ENCODE results near the gene IGSF21. TPM values are rescaled to one million over a fixed set of nuclear protein-coding genes. Genes with fewer than 3 reads are reported as not detected.

The IGSF21 gene
- total RNA-seq, 1 donor from 2014 or later: 3.2 TPM

DNA sequence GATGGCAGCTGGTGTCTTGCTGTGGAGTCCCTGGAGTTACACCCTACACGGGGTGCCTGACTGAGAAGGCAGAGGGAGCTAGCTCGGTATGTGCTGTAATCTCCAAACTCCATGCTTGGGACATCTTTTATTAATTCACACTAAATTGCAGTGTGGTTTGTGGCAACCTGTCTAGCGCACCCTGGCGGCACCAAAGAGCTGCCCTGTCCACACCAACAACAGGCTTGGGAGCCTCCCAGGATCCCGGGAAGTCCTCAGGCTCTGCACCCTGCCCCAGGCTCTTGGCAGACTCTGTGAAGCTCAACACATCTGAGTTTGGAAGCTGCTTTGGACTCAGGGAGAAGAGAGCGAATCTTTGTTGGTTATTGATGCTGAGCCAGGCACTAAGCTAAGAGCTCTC, 138.9 kb downstream of the IGSF21 start:
- intact Hi-C loops (cut with DNase I): no loop called here
- no peak for TF ChIP-seq POLR2AphosphoS5 (IDR thresholded peaks at IDR 0.05; ENCODE audit: insufficient read depth in 1 of 2, low read depth in 1 of 2)
- no peak for TF ChIP-seq POLR2A (IDR thresholded peaks at IDR 0.05)
- TF ChIP-seq CTCF (IDR thresholded peaks at IDR 0.05): no peak
- no peaks in the 10 kb centered on the region for H3K27me3 ChIP-seq
- H3K27ac ChIP-seq: no peak overlapping the region
- H3K4me1 ChIP-seq: no peaks in the 10 kb centered on the region
- H3K9me3 ChIP-seq: no peaks in the 10 kb centered on the region
- H3K36me3 ChIP-seq: no peaks in the 10 kb centered on the region
- no peak overlapping the region for H3K4me3 ChIP-seq
- no peak for DNase-seq (ENCODE audit: extremely low spot score in 2 of 2)

GRCh38 chr1:18247151-18247550, 139.6 kb downstream of the IGSF21 start:
- Histone ChIP-seq H3K27me3 (no peaks in the 10 kb centered on the region), H3K36me3 (no peaks in the 10 kb centered on the region), H3K27ac (no peak overlapping the region), H3K4me1 (no peaks in the 10 kb centered on the region), H3K4me3 (no peak overlapping the region), H3K9me3 (no peaks in the 10 kb centered on the region)
- intact Hi-C loops (cut with DNase I): no loop called here
- TF ChIP-seq CTCF (IDR thresholded peaks at IDR 0.05): no peak
- TF ChIP-seq POLR2AphosphoS5 (IDR thresholded peaks at IDR 0.05; ENCODE audit: insufficient read depth in 1 of 2, low read depth in 1 of 2): no peak
- TF ChIP-seq POLR2A (IDR thresholded peaks at IDR 0.05): no peak
- no peak for DNase-seq (ENCODE audit: extremely low spot score in 2 of 2)

GRCh38 chr1:18249631-18250030, 142.0 kb downstream of the IGSF21 start:
- no peaks in the 10 kb centered on the region for H3K9me3 ChIP-seq
- no peak overlapping the region for H3K27ac ChIP-seq
- TF ChIP-seq POLR2A (IDR thresholded peaks at IDR 0.05): no peak
- no peak for TF ChIP-seq POLR2AphosphoS5 (IDR thresholded peaks at IDR 0.05; ENCODE audit: insufficient read depth in 1 of 2, low read depth in 1 of 2)
- no peak for TF ChIP-seq CTCF (IDR thresholded peaks at IDR 0.05)
- no peaks in the 10 kb centered on the region for H3K4me1 ChIP-seq
- intact Hi-C loops (cut with DNase I): no loop called here
- H3K36me3 ChIP-seq: no peaks in the 10 kb centered on the region
- no peak for DNase-seq (ENCODE audit: extremely low spot score in 2 of 2)
- H3K4me3 ChIP-seq: no peak overlapping the region
- H3K27me3 ChIP-seq: no peaks in the 10 kb centered on the region

DNA sequence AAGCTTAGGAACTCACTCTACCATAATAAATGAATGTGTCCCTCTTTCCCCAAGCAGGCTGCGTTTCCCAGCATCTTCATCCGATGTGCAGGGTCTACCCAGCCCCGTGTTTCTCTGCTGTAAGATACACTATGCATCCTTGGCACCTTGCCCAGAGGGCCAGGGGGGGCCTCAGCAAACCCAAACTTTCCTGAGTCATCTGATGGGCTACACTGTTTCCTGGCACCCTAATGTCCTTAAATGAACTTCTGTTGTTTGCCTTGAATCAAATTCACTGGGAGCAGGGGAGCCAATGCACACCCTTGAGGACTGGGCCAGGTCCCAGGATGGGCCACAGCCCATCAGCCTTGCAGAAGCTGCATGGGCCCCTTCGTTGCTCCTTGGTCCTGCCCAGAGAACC, 145.5 kb downstream of the IGSF21 start:
- Histone ChIP-seq H3K4me3 (no peak overlapping the region), H3K4me1 (no peaks in the 10 kb centered on the region), H3K27me3 (no peaks in the 10 kb centered on the region), H3K36me3 (no peaks in the 10 kb centered on the region), H3K9me3 (no peaks in the 10 kb centered on the region), H3K27ac (no peak overlapping the region)
- no peak for DNase-seq (ENCODE audit: extremely low spot score in 2 of 2)
- intact Hi-C loops (cut with DNase I): no loop called here
- no peak for TF ChIP-seq POLR2A (IDR thresholded peaks at IDR 0.05)
- no peak for TF ChIP-seq CTCF (IDR thresholded peaks at IDR 0.05)
- no peak for TF ChIP-seq POLR2AphosphoS5 (IDR thresholded peaks at IDR 0.05; ENCODE audit: insufficient read depth in 1 of 2, low read depth in 1 of 2)

- intact Hi-C loops (cut with DNase I): no loop called here
- H3K27me3 ChIP-seq: no peaks in the 10 kb centered on the region
- no peak for DNase-seq (ENCODE audit: extremely low spot score in 2 of 2)
- TF ChIP-seq CTCF (IDR thresholded peaks at IDR 0.05) (no peak), POLR2AphosphoS5 (IDR thresholded peaks at IDR 0.05; ENCODE audit: insufficient read depth in 1 of 2, low read depth in 1 of 2) (no peak), POLR2A (IDR thresholded peaks at IDR 0.05) (no peak)
- H3K36me3 ChIP-seq: no peaks in the 10 kb centered on the region
- no peak overlapping the region for H3K4me3 ChIP-seq
- H3K27ac ChIP-seq: no peak overlapping the region
- H3K4me1 ChIP-seq: no peaks in the 10 kb centered on the region
- H3K9me3 ChIP-seq: no peaks in the 10 kb centered on the region
Measured at GRCh38 chr1:18256282-18257235, 149.0 kb downstream of the IGSF21 start.

Measured in vagina (tissue), 2 donors.